Kidney (tissue), 14 donors: ENCODE measurements around the gene RAD9A. TPM values are rescaled to one million over a fixed set of nuclear protein-coding genes. Genes with fewer than 3 reads are reported as not detected.
A peak's percentile ranks its signal among the peaks of the same experiment; 100 is the strongest.

Experiments
- DNase-seq, 5 donors: peaks; one replicate each; pipeline ENCODE4 v3.0.0-alpha.2; 2013 to 2020
- FAIRE-seq: peaks from 2 replicates; lab custom pipeline; 2012; peaks lifted over from hg19 to GRCh38; lab: Jason Lieb, UNC
- H3K27ac ChIP-seq, 2 donors: one replicate each; pipeline ENCODE4 v1.7.0; 2013; ENCODE audit warnings: low read depth in 2 of 2, low read length in 2 of 2, inconsistent platforms in 1 of 2
- H3K27me3 ChIP-seq: one replicate; pipeline ENCODE4 v1.7.1; 2013; ENCODE audit warnings: low read length, inconsistent platforms; ENCODE audit not compliant: control insufficient read depth, insufficient read depth
- H3K36me3 ChIP-seq, 3 donors: one replicate each; pipeline versions ENCODE4 v1.7.0 to v1.7.1; 2013; ENCODE audit warnings: low read length in 3 of 3, control low read depth in 1 of 3, inconsistent platforms in 1 of 3; ENCODE audit not compliant: insufficient read depth in 3 of 3, control insufficient read depth in 2 of 3
- H3K4me1 ChIP-seq, 3 donors: one replicate each; pipeline versions ENCODE4 v1.7.0 to v1.7.1; 2013; ENCODE audit warnings: low read length in 3 of 3, inconsistent platforms in 1 of 3, low read depth in 1 of 3; ENCODE audit not compliant: control insufficient read depth in 2 of 3, insufficient read depth in 2 of 3
- H3K4me3 ChIP-seq, 3 donors: one replicate each; pipeline versions ENCODE4 v1.7.0 to v1.8.1; 2013; ENCODE audit warnings: low read length in 3 of 3, control low read depth in 1 of 3, inconsistent platforms in 1 of 3
- H3K9ac ChIP-seq, 3 donors: one replicate each; pipeline versions ENCODE4 v1.7.0 to v1.7.1; 2013; ENCODE audit warnings: low read length in 3 of 3, control low read depth in 1 of 3, inconsistent platforms in 1 of 3
- H3K9me3 ChIP-seq, 3 donors: one replicate each; pipeline versions ENCODE4 v1.7.0 to v1.7.1; 2013; ENCODE audit warnings: low read length in 3 of 3, control low read depth in 1 of 3, inconsistent platforms in 1 of 3; ENCODE audit not compliant: control insufficient read depth in 2 of 3, insufficient read depth in 1 of 3
- intact Hi-C: fragments of 100-400 bp; cut with DNase I; formaldehyde crosslinking; loops from one replicate; pipeline ENCODE4 v1.11.1; 2022
- polyA plus RNA-seq: library from polyadenylated mRNA; stranded (reverse); fragments of 350-450 nt; fragmentation: Illumina TruSeq; extraction: RNeasy Lipid Tissue Mini Kit (QIAGEN cat#74804); gene quantifications from one replicate; pipeline ENCODE4 v1.2.3, GENCODE V29; 2014; ENCODE audit warnings: low read depth, low replicate concordance; ENCODE audit not compliant: insufficient read depth
- total RNA-seq: library from RNA; stranded (reverse); fragmentation: NEBNext Ultra II Directional; extraction: Animal tissue kit (Norgen Biotek cat#: 25700); gene quantifications from one replicate; pipeline ENCODE4 v1.2.1, GENCODE V29; 2021
- TF ChIP-seq, protein P1 (sequence below): IDR thresholded peaks from 3 replicates; pipeline ENCODE4 v1.5.1; 2012; ENCODE audit warnings: mild to moderate bottlenecking, moderate library complexity, borderline replicate concordance; ENCODE audit not compliant: insufficient read depth; ENCODE audit errors: extremely low read depth
- donor health status: control.
- donor health status: control.
- donor health status: control.
- donor health status: control.
- donor health status: control.
- donor health status: DM: yes; HTN: yes; CAD: no.
- donor health status: Normal renal cell carcinoma (clear cell type).

Gene RAD9A
- total and polyA plus RNA-seq, 2 donors from 2014 or later, result 16.4 to 17.8 TPM

DNA sequence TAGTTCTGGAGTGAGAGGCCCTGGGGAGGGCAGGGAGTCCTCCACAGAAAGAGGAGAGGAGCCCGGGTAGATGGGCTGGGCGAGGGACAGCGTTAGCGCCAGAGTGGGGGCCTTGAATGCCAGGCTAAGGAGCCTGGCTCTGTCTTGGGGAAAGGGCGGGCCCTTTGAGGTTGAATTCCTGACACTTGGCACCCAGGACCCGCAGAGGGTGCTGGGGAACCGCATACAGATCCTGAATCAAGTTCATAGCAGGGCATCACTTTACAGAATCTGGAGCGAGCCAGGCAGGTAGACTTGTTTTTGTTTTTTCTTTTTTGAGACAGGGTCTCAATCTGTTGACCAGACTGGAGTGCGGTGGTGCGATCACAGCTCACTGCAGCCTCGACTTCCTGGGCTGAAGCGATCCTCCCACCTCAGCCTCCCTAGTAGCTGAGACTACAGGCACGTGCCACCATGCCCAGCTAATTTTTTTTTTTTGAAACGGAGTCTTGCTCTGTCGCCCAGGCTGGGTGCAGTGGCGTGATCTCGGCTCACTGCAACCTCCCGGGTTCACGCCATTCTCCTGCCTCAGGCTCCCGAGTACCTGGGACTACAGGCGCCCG is 29.7 kb downstream of the RAD9A start:
- intact Hi-C loops, result no loop called here
- FAIRE-seq, result no peak

DNA sequence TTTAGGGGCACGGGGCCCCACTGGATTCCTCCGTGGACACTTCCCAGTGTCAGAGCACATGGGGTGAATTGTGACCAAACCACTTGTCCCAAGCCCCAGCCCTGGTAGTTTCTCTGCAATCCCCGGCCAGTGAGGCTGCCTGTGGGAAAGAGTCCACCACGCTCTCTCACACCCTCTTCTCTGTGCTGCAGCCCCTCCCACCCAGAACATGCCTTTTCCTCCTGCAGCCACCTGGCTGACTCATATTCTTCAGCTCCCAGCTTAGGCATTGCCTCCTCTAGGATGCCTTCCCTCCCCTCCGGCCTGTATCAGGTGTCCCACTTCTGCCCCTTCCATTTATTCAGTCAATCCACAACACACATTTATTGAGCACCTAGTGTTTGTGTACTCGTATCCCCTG is 31.1 kb downstream of the RAD9A start:
- TF ChIP-seq, protein P1, sequence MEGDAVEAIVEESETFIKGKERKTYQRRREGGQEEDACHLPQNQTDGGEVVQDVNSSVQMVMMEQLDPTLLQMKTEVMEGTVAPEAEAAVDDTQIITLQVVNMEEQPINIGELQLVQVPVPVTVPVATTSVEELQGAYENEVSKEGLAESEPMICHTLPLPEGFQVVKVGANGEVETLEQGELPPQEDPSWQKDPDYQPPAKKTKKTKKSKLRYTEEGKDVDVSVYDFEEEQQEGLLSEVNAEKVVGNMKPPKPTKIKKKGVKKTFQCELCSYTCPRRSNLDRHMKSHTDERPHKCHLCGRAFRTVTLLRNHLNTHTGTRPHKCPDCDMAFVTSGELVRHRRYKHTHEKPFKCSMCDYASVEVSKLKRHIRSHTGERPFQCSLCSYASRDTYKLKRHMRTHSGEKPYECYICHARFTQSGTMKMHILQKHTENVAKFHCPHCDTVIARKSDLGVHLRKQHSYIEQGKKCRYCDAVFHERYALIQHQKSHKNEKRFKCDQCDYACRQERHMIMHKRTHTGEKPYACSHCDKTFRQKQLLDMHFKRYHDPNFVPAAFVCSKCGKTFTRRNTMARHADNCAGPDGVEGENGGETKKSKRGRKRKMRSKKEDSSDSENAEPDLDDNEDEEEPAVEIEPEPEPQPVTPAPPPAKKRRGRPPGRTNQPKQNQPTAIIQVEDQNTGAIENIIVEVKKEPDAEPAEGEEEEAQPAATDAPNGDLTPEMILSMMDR, result no peak
- FAIRE-seq, result no peak
- peaks cover 0 to 15% (median 11%) of the 10 kb centered on the region in 3 donors for H3K4me1 ChIP-seq
- H3K9me3 ChIP-seq, result no peaks in the 10 kb centered on the region
- no peaks in the 10 kb centered on the region for H3K36me3 ChIP-seq
- H3K4me3 ChIP-seq, result no peak overlapping the region
- DNase-seq, result no peak
- no peaks in the 10 kb centered on the region for H3K27me3 ChIP-seq
- no peak overlapping the region for H3K27ac ChIP-seq
- H3K9ac ChIP-seq, result no peak overlapping the region
- intact Hi-C loops, result no loop called here

More for the DNA sequence above, 29.7 kb downstream of the RAD9A start:
- peaks cover 0 to 17% (median 11%) of the 10 kb centered on the region in 3 donors for H3K4me1 ChIP-seq
- H3K9me3 ChIP-seq, result no peaks in the 10 kb centered on the region
- no peaks in the 10 kb centered on the region for H3K36me3 ChIP-seq
- H3K4me3 ChIP-seq, result no peak overlapping the region
- no peak overlapping the region for H3K27ac ChIP-seq
- no peaks in the 10 kb centered on the region for H3K27me3 ChIP-seq
- H3K9ac ChIP-seq, result peak overlapping the region in 1 of 3 donors; percentile 34
- DNase-seq, result no peak
- TF ChIP-seq, protein P1, result no peak

DNA sequence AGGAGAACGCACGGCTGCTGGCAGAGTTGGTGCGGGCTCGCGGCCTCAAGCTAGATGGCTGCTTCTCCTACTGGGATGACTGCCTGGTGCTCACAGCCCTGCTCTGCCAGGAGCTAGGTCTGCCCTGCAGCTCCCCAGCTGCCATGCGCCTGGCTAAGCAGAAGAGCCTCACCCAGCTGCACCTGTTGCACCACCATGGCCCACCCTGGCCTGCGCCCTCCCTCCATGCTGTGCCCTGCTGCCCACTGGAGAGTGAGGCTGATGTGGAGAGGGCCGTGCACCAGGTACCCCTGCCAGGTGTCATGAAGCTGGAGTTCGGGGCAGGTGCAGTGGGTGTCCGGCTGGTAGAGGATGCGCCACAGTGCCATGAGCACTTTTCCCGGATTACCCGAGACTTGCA is 31.7 kb downstream of the RAD9A start:
- FAIRE-seq (no peak), DNase-seq (no peak)
- H3K9ac ChIP-seq, result no peak overlapping the region
- H3K36me3 ChIP-seq, result no peaks in the 10 kb centered on the region
- H3K4me1 ChIP-seq, result peaks cover 0 to 15% (median 11%) of the 10 kb centered on the region in 3 donors
- no peak overlapping the region for H3K4me3 ChIP-seq
- intact Hi-C loops, result no loop called here
- H3K9me3 ChIP-seq, result no peaks in the 10 kb centered on the region
- H3K27ac ChIP-seq, result no peak overlapping the region
- H3K27me3 ChIP-seq, result no peaks in the 10 kb centered on the region
- TF ChIP-seq, protein P1, result no peak
